ENCODE measurements around the gene DNAJA2. TPM values are rescaled to one million over a fixed set of nuclear protein-coding genes. Genes with fewer than 3 reads are reported as not detected.
"Not testable (repeated sequence)": the region's sequence is repeated elsewhere in the genome, so short reads cannot be mapped to it uniquely, and the experiment has no call there.

Gene DNAJA2
- total RNA-seq, 5 donors from 2014 or later (not counting 1 experiment from before 2014, with no cell fraction given) = 60.4 to 75.3 (median 67.4) TPM

- Mint-ChIP-seq H3K27ac (peak overlapping the region in 1 of 2 donors; percentile 57), H3K4me1 (peaks cover 0 to 12% (median under 1%) of the 10 kb centered on the region in 3 donors)
- ATAC-seq (replicated peaks in 1 of 4) = peak; percentile 52 to 77 (median 74)
Measured at GRCh38 chr16:46947900-46948547, 25.4 kb downstream of the DNAJA2 start.

GRCh38 chr16:46944713-46945112 is 28.8 kb downstream of the DNAJA2 start:
- H3K9me3 ChIP-seq; H3K27me3 ChIP-seq (replicated peaks in 1 of 2; ENCODE audit: control insufficient read depth in 2 of 2, extremely low read depth in 1 of 2, insufficient read depth in 2 of 2, low read length in 1 of 2); H3K4me3 Mint-ChIP-seq; H3K4me1 ChIP-seq (ENCODE audit: control insufficient read depth in 1 of 2, extremely low read depth in 1 of 2, insufficient read depth in 2 of 2, low read length in 2 of 2); H3K27ac ChIP-seq (ENCODE audit: low read length); H3K4me3 ChIP-seq (ENCODE audit: control insufficient read depth in 1 of 2, extremely low read depth in 1 of 2, low read length in 1 of 2); H3K9me3 Mint-ChIP-seq; POLR2A ChIA-PET; DNase-seq; H3K27me3 Mint-ChIP-seq; H3K36me3 ChIP-seq (ENCODE audit: control insufficient read depth in 2 of 2, extremely low read depth in 1 of 2, insufficient read depth in 1 of 2, low read length in 1 of 2); H3K36me3 Mint-ChIP-seq; H3K27ac Mint-ChIP-seq; ATAC-seq (replicated peaks in 1 of 4): not testable (repeated sequence)
- peaks cover 6 to 21% (median 8%) of the 10 kb centered on the region in 3 donors for H3K4me1 Mint-ChIP-seq
- 86% methylated on average over 5 of the region's 8 CpGs for WGBS (ENCODE audit: insufficient coverage)
- CTCF ChIA-PET = interaction anchor here in 1 of 2 donors (0.7 kb wide), 1 partner anchor 118 kb away, joined by 4 read pairs; no protein-coding TSS in a partner anchor

More at GRCh38 chr16:46947900-46948547, 25.4 kb downstream of the DNAJA2 start:
- no peak overlapping the region for H3K27ac ChIP-seq (ENCODE audit: low read length)
- Mint-ChIP-seq H3K27me3 (no peaks in the 10 kb centered on the region), H3K36me3 (no peaks in the 10 kb centered on the region), H3K9me3 (no peaks in the 10 kb centered on the region), H3K4me3 (peak overlapping the region in 1 of 3 donors; percentile 6)
- POLR2A ChIA-PET = no interaction called here
- H3K36me3 ChIP-seq (ENCODE audit: control insufficient read depth in 2 of 2, extremely low read depth in 1 of 2, insufficient read depth in 1 of 2, low read length in 1 of 2) = no peaks in the 10 kb centered on the region
- CTCF ChIA-PET = interaction anchor here (0.5 to 1.8 kb wide), 8 partner anchors 12 to 1580 kb away, joined by 3 to 11 read pairs (median 3); no protein-coding TSS in a partner anchor
- DNase-seq = peak in 18 of 35 experiments; percentile 7 to 67 (median 26)
- no peaks in the 10 kb centered on the region for H3K27me3 ChIP-seq (replicated peaks in 1 of 2; ENCODE audit: control insufficient read depth in 2 of 2, extremely low read depth in 1 of 2, insufficient read depth in 2 of 2, low read length in 1 of 2)
- no peak overlapping the region for H3K4me3 ChIP-seq (ENCODE audit: control insufficient read depth in 1 of 2, extremely low read depth in 1 of 2, low read length in 1 of 2)
- H3K9me3 ChIP-seq = no peaks in the 10 kb centered on the region
- H3K4me1 ChIP-seq (ENCODE audit: control insufficient read depth in 1 of 2, extremely low read depth in 1 of 2, insufficient read depth in 2 of 2, low read length in 2 of 2) = peaks cover 0 to 5% of the 10 kb centered on the region in 2 experiments
- WGBS (ENCODE audit: insufficient coverage) = 93% methylated on average over 2 of the region's 7 CpGs

GRCh38 chr16:46937536-46937935 is 35.9 kb downstream of the DNAJA2 start:
- ChIA-PET POLR2A (no interaction called here), CTCF (interaction anchor here (0.7 kb wide), 2 partner anchors 139 to 1139 kb away, joined by 3 to 4 read pairs; no protein-coding TSS in a partner anchor)
- no peak overlapping the region for H3K27ac Mint-ChIP-seq
- peaks cover 2 to 4% (median 4%) of the 10 kb centered on the region in 3 donors for H3K4me1 Mint-ChIP-seq
- ATAC-seq (replicated peaks in 1 of 4) (no peak), DNase-seq (no peak)
- Histone ChIP-seq H3K9me3 (no peaks in the 10 kb centered on the region), H3K27me3 (replicated peaks in 1 of 2; ENCODE audit: control insufficient read depth in 2 of 2, extremely low read depth in 1 of 2, insufficient read depth in 2 of 2, low read length in 1 of 2) (no peaks in the 10 kb centered on the region), H3K4me1 (ENCODE audit: control insufficient read depth in 1 of 2, extremely low read depth in 1 of 2, insufficient read depth in 2 of 2, low read length in 2 of 2) (no peaks in the 10 kb centered on the region), H3K36me3 (ENCODE audit: control insufficient read depth in 2 of 2, extremely low read depth in 1 of 2, insufficient read depth in 1 of 2, low read length in 1 of 2) (no peaks in the 10 kb centered on the region), H3K4me3 (ENCODE audit: control insufficient read depth in 1 of 2, extremely low read depth in 1 of 2, low read length in 1 of 2) (no peak overlapping the region), H3K27ac (ENCODE audit: low read length) (no peak overlapping the region)
- H3K4me3 Mint-ChIP-seq = no peak overlapping the region
- no peaks in the 10 kb centered on the region for H3K27me3 Mint-ChIP-seq
- no peaks in the 10 kb centered on the region for H3K9me3 Mint-ChIP-seq
- H3K36me3 Mint-ChIP-seq = no peaks in the 10 kb centered on the region

- Mint-ChIP-seq H3K27me3 (no peaks in the 10 kb centered on the region), H3K4me3 (no peak overlapping the region), H3K4me1 (peaks cover 0 to 3% (median 0%) of the 10 kb centered on the region in 3 donors), H3K9me3 (no peaks in the 10 kb centered on the region), H3K36me3 (no peaks in the 10 kb centered on the region), H3K27ac (no peak overlapping the region)
- 27% methylated on average over 6 of the region's 7 CpGs for WGBS (ENCODE audit: insufficient coverage)
- POLR2A ChIA-PET = no interaction called here
- peak in 1 of 35 experiments; percentile 11 for DNase-seq
- H3K36me3 ChIP-seq (ENCODE audit: control insufficient read depth in 2 of 2, extremely low read depth in 1 of 2, insufficient read depth in 1 of 2, low read length in 1 of 2) = no peaks in the 10 kb centered on the region
- no peak overlapping the region for H3K27ac ChIP-seq (ENCODE audit: low read length)
- no peaks in the 10 kb centered on the region for H3K9me3 ChIP-seq
- no peak for ATAC-seq (replicated peaks in 1 of 4)
- H3K27me3 ChIP-seq (replicated peaks in 1 of 2; ENCODE audit: control insufficient read depth in 2 of 2, extremely low read depth in 1 of 2, insufficient read depth in 2 of 2, low read length in 1 of 2) = peaks cover 0 to 6% of the 10 kb centered on the region in 2 experiments
- peaks cover 0 to 7% of the 10 kb centered on the region in 2 experiments for H3K4me1 ChIP-seq (ENCODE audit: control insufficient read depth in 1 of 2, extremely low read depth in 1 of 2, insufficient read depth in 2 of 2, low read length in 2 of 2)
- CTCF ChIA-PET = no interaction called here
- no peak overlapping the region for H3K4me3 ChIP-seq (ENCODE audit: control insufficient read depth in 1 of 2, extremely low read depth in 1 of 2, low read length in 1 of 2)
Measured at GRCh38 chr16:46932802-46933201, 40.7 kb downstream of the DNAJA2 start.

- Mint-ChIP-seq H3K27me3 (no peaks in the 10 kb centered on the region), H3K27ac (no peak overlapping the region), H3K4me3 (no peak overlapping the region), H3K4me1 (peaks cover 0 to 3% (median 0%) of the 10 kb centered on the region in 3 donors), H3K9me3 (no peaks in the 10 kb centered on the region), H3K36me3 (no peaks in the 10 kb centered on the region)
- Histone ChIP-seq H3K4me3 (ENCODE audit: control insufficient read depth in 1 of 2, extremely low read depth in 1 of 2, low read length in 1 of 2) (no peak overlapping the region), H3K4me1 (ENCODE audit: control insufficient read depth in 1 of 2, extremely low read depth in 1 of 2, insufficient read depth in 2 of 2, low read length in 2 of 2) (peaks cover 0 to 7% of the 10 kb centered on the region in 2 experiments), H3K27me3 (replicated peaks in 1 of 2; ENCODE audit: control insufficient read depth in 2 of 2, extremely low read depth in 1 of 2, insufficient read depth in 2 of 2, low read length in 1 of 2) (peaks cover 0 to 6% of the 10 kb centered on the region in 2 experiments), H3K36me3 (ENCODE audit: control insufficient read depth in 2 of 2, extremely low read depth in 1 of 2, insufficient read depth in 1 of 2, low read length in 1 of 2) (no peaks in the 10 kb centered on the region), H3K9me3 (no peaks in the 10 kb centered on the region), H3K27ac (ENCODE audit: low read length) (no peak overlapping the region)
- POLR2A ChIA-PET = no interaction called here
- no peak for ATAC-seq (replicated peaks in 1 of 4)
- no peak for DNase-seq
- WGBS (ENCODE audit: insufficient coverage) = 94% methylated on average over 7 of the region's 8 CpGs
- CTCF ChIA-PET = interaction anchor here in 1 of 2 donors (0.5 to 1.5 kb wide), 3 partner anchors 100 to 1516 kb away, joined by 3 to 5 read pairs (median 4); no protein-coding TSS in a partner anchor
Measured at GRCh38 chr16:46930861-46931260, 42.6 kb downstream of the DNAJA2 start.

- Histone ChIP-seq H3K36me3 (ENCODE audit: control insufficient read depth in 2 of 2, extremely low read depth in 1 of 2, insufficient read depth in 1 of 2, low read length in 1 of 2) (no peaks in the 10 kb centered on the region), H3K27me3 (replicated peaks in 1 of 2; ENCODE audit: control insufficient read depth in 2 of 2, extremely low read depth in 1 of 2, insufficient read depth in 2 of 2, low read length in 1 of 2) (peaks cover 0 to 6% of the 10 kb centered on the region in 2 experiments), H3K4me3 (ENCODE audit: control insufficient read depth in 1 of 2, extremely low read depth in 1 of 2, low read length in 1 of 2) (no peak overlapping the region), H3K4me1 (ENCODE audit: control insufficient read depth in 1 of 2, extremely low read depth in 1 of 2, insufficient read depth in 2 of 2, low read length in 2 of 2) (peaks cover 0 to 7% of the 10 kb centered on the region in 2 experiments), H3K27ac (ENCODE audit: low read length) (no peak overlapping the region), H3K9me3 (no peaks in the 10 kb centered on the region)
- Mint-ChIP-seq H3K9me3 (no peaks in the 10 kb centered on the region), H3K27ac (no peak overlapping the region), H3K36me3 (no peaks in the 10 kb centered on the region), H3K27me3 (no peaks in the 10 kb centered on the region), H3K4me1 (peaks cover 0 to 3% (median 0%) of the 10 kb centered on the region in 3 donors), H3K4me3 (no peak overlapping the region)
- ATAC-seq (replicated peaks in 1 of 4) = peak; percentile 48 to 67 (median 60)
- POLR2A ChIA-PET = no interaction called here
- peak in 34 of 35 experiments; percentile 22 to 72 (median 41) for DNase-seq
- CTCF ChIA-PET = interaction anchor here (0.6 to 1.5 kb wide), 8 partner anchors 8 to 1512 kb away, joined by 3 to 5 read pairs (median 4); no protein-coding TSS in a partner anchor
- 72% methylated on average over 28 of the region's 43 CpGs for WGBS (ENCODE audit: insufficient coverage)
Measured at GRCh38 chr16:46929378-46930332, 43.8 kb downstream of the DNAJA2 start.
